HEK293T (cell line): ENCODE measurements around the gene CPTP.

Source experiments
- ARNT ChIP-seq: fragments of 450-650 bp; IDR thresholded peaks from 2 replicates; pipeline ENCODE4 v1.6.1; 2017; ENCODE audit warnings: mild to moderate bottlenecking
- BHLHE40 ChIP-seq: fragments of 450-650 bp; IDR thresholded peaks from 2 replicates; pipeline ENCODE4 v1.6.1; 2016; ENCODE audit warnings: mild to moderate bottlenecking, moderate library complexity, borderline replicate concordance
- FOXK2 ChIP-seq: fragments of 450-650 bp; IDR thresholded peaks from 2 replicates; pipeline ENCODE4 v1.6.1; 2016; ENCODE audit warnings: mild to moderate bottlenecking
- HDGF ChIP-seq: fragments of 450-650 bp; IDR thresholded peaks from 2 replicates; pipeline ENCODE4 v1.6.1; 2017; ENCODE audit warnings: antibody characterized with exemption, borderline replicate concordance
- PKNOX1 ChIP-seq: fragments of 450-650 bp; IDR thresholded peaks from 2 replicates; pipeline ENCODE4 v1.6.1; 2016
- SP1 ChIP-seq: fragments of 450-650 bp; IDR thresholded peaks from 2 replicates; pipeline ENCODE4 v1.6.1; 2017
- TARDBP ChIP-seq: fragments of 450-650 bp; IDR thresholded peaks from 2 replicates; pipeline ENCODE4 v1.6.1; 2016
- ZNF384 ChIP-seq: fragments of 450-650 bp; IDR thresholded peaks from 2 replicates; pipeline ENCODE4 v1.6.1; 2016

GRCh38 chr1:1332774-1333480, 8.3 kb downstream of the CPTP start:
- TF ChIP-seq SP1 (no peak), HDGF (no peak), ZNF384 (no peak), BHLHE40 (no peak), ARNT (no peak), TARDBP (no peak), FOXK2 (no peak), PKNOX1 (no peak)
